ENCODE results near the gene TSGA10IP.
A peak's percentile ranks its signal among the peaks of the same experiment; 100 is the strongest.

The TSGA10IP gene

GRCh38 chr11:66003291-66003690 lies 58.0 kb downstream of the TSGA10IP start:
- TF ChIP-seq CTCF (IDR thresholded peaks at IDR 0.05) (no peak), ZFX (IDR thresholded peaks at IDR 0.05; ENCODE audit: borderline replicate concordance) (no peak)
- H3K27ac ChIP-seq = peak overlapping the region; percentile 96

GRCh38 chr11:66004186-66004585 lies 58.9 kb downstream of the TSGA10IP start:
- no peak overlapping the region for H3K27ac ChIP-seq
- no peak for TF ChIP-seq ZFX (IDR thresholded peaks at IDR 0.05; ENCODE audit: borderline replicate concordance)
- TF ChIP-seq CTCF (IDR thresholded peaks at IDR 0.05) = no peak

- H3K27ac ChIP-seq = no peak overlapping the region
Measured at GRCh38 chr11:66006134-66006890, 61.0 kb downstream of the TSGA10IP start.

GRCh38 chr11:66006891-66007176 lies 61.6 kb downstream of the TSGA10IP start:
- no peak overlapping the region for H3K27ac ChIP-seq
- TF ChIP-seq ZFX (IDR thresholded peaks at IDR 0.05; ENCODE audit: borderline replicate concordance) (no peak), CTCF (IDR thresholded peaks at IDR 0.05) (no peak)

More at GRCh38 chr11:66006134-66006890, 61.0 kb downstream of the TSGA10IP start:
- TF ChIP-seq CTCF (IDR thresholded peaks at IDR 0.05) = no peak
- TF ChIP-seq ZFX (IDR thresholded peaks at IDR 0.05; ENCODE audit: borderline replicate concordance) = no peak

- no peak overlapping the region for H3K27ac ChIP-seq
- TF ChIP-seq ZFX (IDR thresholded peaks at IDR 0.05; ENCODE audit: borderline replicate concordance) (no peak), CTCF (IDR thresholded peaks at IDR 0.05) (no peak)
Measured at GRCh38 chr11:66007201-66007634, 61.9 kb downstream of the TSGA10IP start.

GRCh38 chr11:66008095-66008467 lies 62.8 kb downstream of the TSGA10IP start:
- no peak overlapping the region for H3K27ac ChIP-seq
- TF ChIP-seq CTCF (IDR thresholded peaks at IDR 0.05) (no peak), ZFX (IDR thresholded peaks at IDR 0.05; ENCODE audit: borderline replicate concordance) (no peak)

- H3K27ac ChIP-seq = no peak overlapping the region
- TF ChIP-seq CTCF (IDR thresholded peaks at IDR 0.05) (no peak), ZFX (IDR thresholded peaks at IDR 0.05; ENCODE audit: borderline replicate concordance) (no peak)
Measured at GRCh38 chr11:66008468-66009101, 63.3 kb downstream of the TSGA10IP start.

All from 22Rv1 (cell line).